GM19238 (cell line): ENCODE results near the gene CDKN2B.
A peak's percentile ranks its signal among the peaks of the same experiment; 100 is the strongest.

Experiments used
- DNase-seq: peaks from one replicate; pipeline ENCODE4 v3.0.0; 2011; ENCODE audit warnings: low spot score; ENCODE audit not compliant: insufficient read length

The CDKN2B gene

GRCh38 chr9:22035591-22036011 lies 26.5 kb upstream of the CDKN2B start:
- no peak for DNase-seq

- DNase-seq: no peak
These were observed 24.0 kb upstream of the CDKN2B start for GRCh38 chr9:22033012-22033630.

GRCh38 chr9:22031655-22032411 lies 22.7 kb upstream of the CDKN2B start:
- DNase-seq: no peak

GRCh38 chr9:22030101-22030598 lies 21.0 kb upstream of the CDKN2B start:
- no peak for DNase-seq

DNA sequence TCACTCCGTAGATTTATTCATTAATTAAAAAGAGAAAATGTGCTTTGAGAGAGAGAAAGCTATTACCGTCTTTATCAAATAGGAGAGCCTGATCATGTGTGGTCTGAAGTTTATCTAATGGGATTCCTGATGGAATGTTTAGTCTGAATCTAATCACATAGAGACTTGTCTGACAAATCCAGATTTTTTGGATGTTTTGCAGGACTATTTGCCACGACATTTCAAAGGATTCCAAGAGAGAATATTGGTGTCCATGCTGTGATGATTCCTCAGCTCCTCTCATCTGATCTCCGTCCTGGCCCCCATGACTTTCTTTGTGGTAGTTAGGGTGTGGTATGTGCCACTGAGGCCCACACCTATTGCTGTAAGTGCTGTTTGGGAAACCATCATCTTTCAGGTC lies 20.1 kb upstream of the CDKN2B start:
- DNase-seq: no peak

DNA sequence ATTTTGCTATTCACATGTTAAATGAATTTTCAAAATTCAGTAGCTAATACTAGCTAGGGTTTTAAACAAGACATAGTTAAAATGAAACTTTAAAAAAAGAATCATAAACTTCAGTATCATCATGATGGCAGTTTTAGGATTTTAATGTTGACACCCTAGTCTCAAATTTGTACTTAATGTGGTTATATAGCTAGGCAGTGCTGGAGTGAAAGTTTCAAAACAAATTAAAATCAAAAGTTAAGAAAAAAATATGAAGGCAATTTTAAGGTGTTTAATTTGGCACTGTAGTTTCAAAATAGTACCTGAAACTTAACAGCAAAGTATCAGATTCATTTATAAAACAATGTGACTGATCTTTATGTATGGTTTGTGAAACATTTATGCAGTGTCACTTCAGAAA lies 19.3 kb upstream of the CDKN2B start:
- no peak for DNase-seq

DNA sequence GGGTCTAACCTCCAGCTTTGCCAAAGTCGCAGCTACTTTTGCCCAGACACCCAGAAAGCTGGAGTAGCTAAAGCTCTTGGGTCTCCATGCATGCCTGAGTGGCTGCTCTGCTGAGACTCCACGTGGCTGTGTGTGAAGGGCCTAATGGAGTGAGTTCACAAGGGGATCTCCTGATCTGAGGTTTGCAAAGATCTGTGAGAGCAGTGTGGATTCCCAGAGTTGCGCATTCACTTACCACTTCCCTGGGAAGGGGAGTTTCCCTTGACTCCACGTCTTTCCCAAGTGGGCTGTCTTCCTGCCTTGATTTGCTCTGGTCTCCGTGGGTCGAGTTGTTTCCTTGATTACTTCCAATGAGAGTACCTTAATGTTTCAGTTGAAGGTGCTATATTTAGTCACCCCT lies 17.6 kb upstream of the CDKN2B start:
- DNase-seq: no peak

DNA sequence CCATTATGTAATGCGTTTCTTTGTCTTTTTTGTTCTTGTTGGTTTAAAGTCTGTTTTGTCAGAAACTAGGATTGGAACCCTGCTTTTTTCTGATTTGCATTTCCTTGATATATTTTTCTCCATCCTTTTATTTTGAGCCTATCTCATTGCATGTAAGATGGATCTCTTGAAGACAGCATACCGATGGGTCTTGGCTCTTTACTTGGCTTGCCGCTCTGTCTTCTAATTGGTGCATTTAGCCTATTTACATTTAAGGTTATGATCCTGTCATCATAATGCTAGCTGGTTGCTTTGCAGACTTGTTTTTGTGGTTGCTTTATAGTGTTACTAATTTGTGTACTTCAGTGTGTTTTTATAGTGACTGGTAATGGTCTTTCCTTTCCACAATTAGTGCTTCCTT lies 13.3 kb upstream of the CDKN2B start:
- DNase-seq: no peak

- DNase-seq: no peak
These were observed 1.9 kb upstream of the CDKN2B start for GRCh38 chr9:22010866-22011625.

- DNase-seq: no peak
These were observed 382 bp upstream of the CDKN2B start for GRCh38 chr9:22009506-22009867.

DNA sequence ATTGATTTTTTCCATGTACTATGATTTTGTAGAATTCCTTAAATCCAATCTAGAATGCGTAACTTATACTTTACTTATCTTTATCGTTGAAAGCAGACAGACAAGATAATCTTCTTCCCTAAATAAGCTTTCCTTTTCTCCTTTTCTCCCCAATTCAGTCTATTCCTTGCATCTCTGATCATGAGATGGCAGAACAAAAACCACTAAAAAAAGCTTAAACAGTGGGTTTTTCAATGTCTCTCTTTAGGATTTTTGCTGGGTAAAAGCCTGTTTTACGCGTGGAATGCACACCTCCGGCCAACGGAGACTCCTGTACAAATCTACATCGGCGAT lies 755 bp downstream of the CDKN2B start:
- no peak for DNase-seq

- DNase-seq: no peak
These were observed 3.2 kb downstream of the CDKN2B start for GRCh38 chr9:22005702-22006606.

- no peak for DNase-seq
These were observed 3.9 kb downstream of the CDKN2B start for GRCh38 chr9:22005021-22005701.

DNA sequence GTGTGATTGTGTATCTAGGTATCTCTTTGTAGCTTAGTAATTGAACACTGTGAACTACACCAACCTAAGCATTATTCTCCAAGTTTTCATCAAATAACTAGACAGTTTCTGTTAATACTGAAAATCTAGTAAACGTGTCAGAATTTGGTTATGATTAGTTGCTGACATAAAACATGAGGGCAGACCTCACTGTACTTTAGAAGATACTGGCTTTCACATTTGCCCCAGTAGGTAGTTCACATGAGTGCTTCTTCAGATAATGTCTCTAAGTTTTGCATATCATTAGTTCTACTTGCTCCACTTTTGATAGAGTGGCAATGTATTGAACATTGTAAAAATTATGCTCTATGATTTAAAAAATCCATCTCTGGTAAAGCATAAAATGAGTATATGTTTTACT lies 7.1 kb downstream of the CDKN2B start:
- DNase-seq: no peak

DNA sequence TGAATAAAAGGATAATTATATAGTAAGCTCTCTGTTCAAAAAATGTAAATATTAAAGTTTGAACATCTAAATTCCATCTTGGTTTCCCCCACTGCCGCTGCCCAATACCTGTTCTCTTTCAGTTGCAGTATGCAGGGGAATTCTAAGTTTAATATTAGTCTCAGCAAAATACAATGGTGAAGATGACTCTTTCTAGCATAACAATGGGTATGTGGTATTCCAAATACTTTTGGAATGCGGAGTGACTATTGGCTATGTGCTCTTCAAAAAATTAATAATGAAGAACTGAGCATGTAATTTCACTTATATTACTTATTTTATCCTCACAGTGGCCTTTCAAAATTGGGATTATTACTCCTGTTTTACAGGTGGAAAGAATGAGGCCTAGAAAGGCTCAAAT lies 11.1 kb downstream of the CDKN2B start:
- DNase-seq: no peak

DNA sequence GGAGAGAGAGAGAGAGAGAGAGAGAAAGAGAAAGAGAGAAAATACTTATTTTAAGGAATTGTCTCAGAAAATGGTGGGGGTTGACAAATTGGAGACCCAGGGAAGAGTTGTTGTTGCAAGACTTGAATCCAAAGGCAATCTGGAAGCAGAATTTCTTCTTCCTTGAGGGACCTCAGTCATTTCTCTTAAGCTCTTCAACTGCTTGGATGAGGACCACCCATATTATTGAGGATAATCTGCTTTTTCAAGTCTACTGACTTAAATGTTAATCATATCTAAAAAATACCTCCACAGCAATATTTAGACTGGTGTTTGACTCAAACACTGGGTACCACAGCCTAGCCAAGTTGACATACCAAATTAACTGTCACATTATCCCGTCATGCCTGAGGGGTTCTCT lies 11.6 kb downstream of the CDKN2B start:
- DNase-seq: no peak

DNA sequence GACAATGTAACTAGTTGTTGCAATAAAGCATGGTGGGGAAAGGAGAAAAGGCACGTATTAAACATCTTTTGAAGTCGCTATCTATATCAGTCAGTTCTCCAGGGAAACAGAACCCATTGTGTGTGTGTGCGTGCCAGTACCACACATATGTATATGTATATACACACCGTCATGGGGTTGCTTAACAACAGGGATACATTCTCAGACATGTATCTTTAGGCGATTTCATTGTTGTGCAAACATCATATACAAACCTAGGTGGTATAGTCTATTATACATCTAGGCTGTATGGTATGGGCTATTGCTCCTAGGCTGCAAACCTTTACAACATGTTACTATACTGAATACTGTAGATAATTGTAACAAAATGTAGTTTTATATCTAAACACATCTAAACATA lies 12.2 kb downstream of the CDKN2B start:
- DNase-seq: no peak

DNA sequence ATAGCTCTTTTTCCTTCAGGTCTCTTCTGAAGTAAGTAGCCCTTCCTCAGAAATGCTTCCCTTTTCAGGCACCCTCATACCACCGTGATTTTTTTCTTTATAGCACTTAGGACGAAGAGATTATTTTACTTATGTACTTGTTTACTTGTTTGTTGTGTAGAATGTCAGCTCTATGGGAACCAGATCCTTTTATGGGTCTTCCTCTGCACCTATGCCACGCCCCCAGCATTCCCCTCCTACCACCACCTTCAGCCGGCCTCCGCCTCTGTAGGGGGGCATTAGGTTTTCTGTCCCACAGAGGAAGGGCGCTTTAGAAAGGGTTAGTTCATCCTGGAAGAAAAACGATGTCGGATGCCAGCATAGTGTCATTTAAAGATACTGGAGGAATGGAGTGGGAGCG lies 12.7 kb downstream of the CDKN2B start:
- no peak for DNase-seq

GRCh38 chr9:21995666-21996398 lies 13.3 kb downstream of the CDKN2B start:
- DNase-seq: no peak

- DNase-seq: peak; percentile 74
These were observed 14.0 kb downstream of the CDKN2B start for GRCh38 chr9:21995006-21995665.
